ENCODE measurements around the gene LPA. TPM values are rescaled to one million over a fixed set of nuclear protein-coding genes. Genes with fewer than 3 reads are reported as not detected.
"Not testable (repeated sequence)": the region's sequence is repeated elsewhere in the genome, so short reads cannot be mapped to it uniquely, and the experiment has no call there.

The LPA gene
- total RNA-seq, 1 donor from 2014 or later, result not detected

DNA sequence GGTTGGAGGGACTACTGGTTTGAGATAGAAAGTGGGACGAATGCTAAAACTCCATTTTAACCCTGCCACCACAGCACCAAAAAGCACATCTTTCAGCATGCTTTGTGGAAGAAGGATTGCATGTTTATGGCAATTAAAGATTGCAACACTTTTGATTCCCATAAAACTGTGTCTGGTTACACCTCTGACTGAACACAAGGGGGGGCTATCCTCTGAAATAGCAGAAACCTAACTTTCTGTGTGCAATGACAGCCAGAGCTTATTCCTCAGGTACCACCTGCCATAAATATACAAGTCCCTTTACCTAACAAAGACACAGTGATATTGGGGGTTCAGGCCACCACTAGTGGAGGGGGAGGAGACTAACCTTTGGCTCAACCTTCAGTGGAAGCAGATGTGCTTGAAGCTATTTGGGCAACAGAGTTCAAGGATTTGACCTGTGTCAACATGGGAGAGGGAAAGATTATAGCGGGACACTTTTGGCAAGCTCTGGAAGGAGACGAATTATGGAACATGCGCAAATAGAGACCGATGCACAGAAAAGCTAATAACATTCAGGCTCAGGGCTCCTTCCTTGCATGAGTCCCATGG is 28.4 kb upstream of the LPA start:
- peaks cover 4% of the 10 kb centered on the region for H3K36me3 Mint-ChIP-seq (ENCODE audit: low read depth, unreplicated experiment)
- TF ChIP-seq CTCF (IDR thresholded peaks at IDR 0.05; ENCODE audit: unreplicated experiment), result peak; percentile 13
- H3K27me3 Mint-ChIP-seq (ENCODE audit: unreplicated experiment), result peaks cover 4% of the 10 kb centered on the region
- H3K9me3 Mint-ChIP-seq (ENCODE audit: unreplicated experiment), result no peaks in the 10 kb centered on the region
- H3K27ac Mint-ChIP-seq (ENCODE audit: unreplicated experiment), result no peak overlapping the region
- no peak for DNase-seq (ENCODE audit: low spot score)
- no peaks in the 10 kb centered on the region for H3K4me1 Mint-ChIP-seq (ENCODE audit: unreplicated experiment)
- H3K4me3 Mint-ChIP-seq (ENCODE audit: unreplicated experiment), result no peak overlapping the region

DNA sequence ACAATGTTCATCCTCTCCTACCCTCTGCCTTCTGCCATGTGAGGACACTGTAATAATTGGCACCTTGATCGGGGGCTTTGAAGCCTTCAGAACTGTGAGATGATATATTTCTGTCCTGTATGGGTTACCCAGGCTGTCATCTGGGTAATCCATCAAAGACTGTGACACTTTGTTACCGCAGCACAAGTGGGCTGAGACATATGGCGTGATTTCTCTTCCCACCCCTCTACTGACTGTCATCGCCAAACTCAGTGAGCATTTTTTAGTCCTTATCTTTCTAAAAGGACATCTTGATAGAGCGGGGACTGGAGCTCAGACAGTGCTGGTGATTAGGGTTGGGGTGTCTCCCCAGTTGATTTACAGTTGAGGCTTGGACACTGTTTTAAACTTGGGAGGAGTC is 27.5 kb upstream of the LPA start:
- no peak overlapping the region for H3K4me3 Mint-ChIP-seq (ENCODE audit: unreplicated experiment)
- no peak for TF ChIP-seq CTCF (IDR thresholded peaks at IDR 0.05; ENCODE audit: unreplicated experiment)
- peaks cover 4% of the 10 kb centered on the region for H3K27me3 Mint-ChIP-seq (ENCODE audit: unreplicated experiment)
- no peak overlapping the region for H3K27ac Mint-ChIP-seq (ENCODE audit: unreplicated experiment)
- H3K9me3 Mint-ChIP-seq (ENCODE audit: unreplicated experiment), result no peaks in the 10 kb centered on the region
- H3K36me3 Mint-ChIP-seq (ENCODE audit: low read depth, unreplicated experiment), result peaks cover 4% of the 10 kb centered on the region
- no peak for DNase-seq (ENCODE audit: low spot score)
- no peaks in the 10 kb centered on the region for H3K4me1 Mint-ChIP-seq (ENCODE audit: unreplicated experiment)

- no peak overlapping the region for H3K27ac Mint-ChIP-seq (ENCODE audit: unreplicated experiment)
- H3K36me3 Mint-ChIP-seq (ENCODE audit: low read depth, unreplicated experiment), result peaks cover 4% of the 10 kb centered on the region
- no peak for DNase-seq (ENCODE audit: low spot score)
- H3K27me3 Mint-ChIP-seq (ENCODE audit: unreplicated experiment), result peaks cover 3% of the 10 kb centered on the region
- H3K4me1 Mint-ChIP-seq (ENCODE audit: unreplicated experiment), result no peaks in the 10 kb centered on the region
- TF ChIP-seq CTCF (IDR thresholded peaks at IDR 0.05; ENCODE audit: unreplicated experiment), result no peak
- H3K9me3 Mint-ChIP-seq (ENCODE audit: unreplicated experiment), result no peaks in the 10 kb centered on the region
- no peak overlapping the region for H3K4me3 Mint-ChIP-seq (ENCODE audit: unreplicated experiment)
Observed at GRCh38 chr6:160690458-160690857, 26.4 kb upstream of the LPA start.

GRCh38 chr6:160685762-160686450 is 21.8 kb upstream of the LPA start:
- H3K36me3 Mint-ChIP-seq (ENCODE audit: low read depth, unreplicated experiment), result peaks cover 2% of the 10 kb centered on the region
- no peaks in the 10 kb centered on the region for H3K9me3 Mint-ChIP-seq (ENCODE audit: unreplicated experiment)
- no peak overlapping the region for H3K27ac Mint-ChIP-seq (ENCODE audit: unreplicated experiment)
- H3K4me3 Mint-ChIP-seq (ENCODE audit: unreplicated experiment), result no peak overlapping the region
- no peak for DNase-seq (ENCODE audit: low spot score)
- TF ChIP-seq CTCF (IDR thresholded peaks at IDR 0.05; ENCODE audit: unreplicated experiment), result no peak
- peaks cover 1% of the 10 kb centered on the region for H3K27me3 Mint-ChIP-seq (ENCODE audit: unreplicated experiment)
- H3K4me1 Mint-ChIP-seq (ENCODE audit: unreplicated experiment), result no peaks in the 10 kb centered on the region

- H3K4me3 Mint-ChIP-seq (ENCODE audit: unreplicated experiment); H3K36me3 Mint-ChIP-seq (ENCODE audit: low read depth, unreplicated experiment); H3K27me3 Mint-ChIP-seq (ENCODE audit: unreplicated experiment); H3K4me1 Mint-ChIP-seq (ENCODE audit: unreplicated experiment); DNase-seq (ENCODE audit: low spot score); H3K9me3 Mint-ChIP-seq (ENCODE audit: unreplicated experiment); H3K27ac Mint-ChIP-seq (ENCODE audit: unreplicated experiment): not testable (repeated sequence)
Observed at GRCh38 chr6:160685101-160685761, 21.2 kb upstream of the LPA start.
